ENCODE results near the gene NINJ2.
A peak's percentile ranks its signal among the peaks of the same experiment; 100 is the strongest.

Gene NINJ2

DNA sequence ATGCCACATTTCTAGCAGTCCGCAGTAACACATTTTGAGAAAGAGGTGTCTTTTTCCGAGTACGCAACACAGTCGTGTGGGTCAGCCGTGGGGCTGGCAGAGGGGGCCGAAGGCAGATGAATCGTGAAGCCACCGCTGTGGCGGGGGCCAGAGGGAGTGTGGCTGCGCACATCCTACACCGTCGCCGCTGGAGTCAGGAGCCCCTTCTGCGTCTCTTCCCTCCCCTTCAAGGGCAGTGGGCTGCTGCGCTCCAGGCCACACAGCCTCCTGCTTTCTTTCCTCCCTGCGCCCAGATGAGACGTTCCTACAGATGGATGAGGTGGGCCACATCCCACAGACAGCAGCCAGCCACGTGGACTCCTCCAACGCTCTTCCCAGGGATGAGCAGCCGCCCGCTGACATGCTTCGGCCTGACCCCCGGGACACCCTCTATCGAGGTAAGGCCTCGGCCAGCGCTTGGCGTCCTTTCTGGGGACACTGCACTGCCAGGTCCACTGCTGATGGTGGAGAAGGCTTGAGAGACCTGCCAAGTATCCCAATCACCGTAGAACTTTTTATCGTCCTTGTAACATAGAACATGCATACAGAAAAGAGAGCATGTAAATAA, 113.7 kb downstream of the NINJ2 start:
- no peak for DNase-seq (ENCODE audit: low read depth in 2 of 2)

DNA sequence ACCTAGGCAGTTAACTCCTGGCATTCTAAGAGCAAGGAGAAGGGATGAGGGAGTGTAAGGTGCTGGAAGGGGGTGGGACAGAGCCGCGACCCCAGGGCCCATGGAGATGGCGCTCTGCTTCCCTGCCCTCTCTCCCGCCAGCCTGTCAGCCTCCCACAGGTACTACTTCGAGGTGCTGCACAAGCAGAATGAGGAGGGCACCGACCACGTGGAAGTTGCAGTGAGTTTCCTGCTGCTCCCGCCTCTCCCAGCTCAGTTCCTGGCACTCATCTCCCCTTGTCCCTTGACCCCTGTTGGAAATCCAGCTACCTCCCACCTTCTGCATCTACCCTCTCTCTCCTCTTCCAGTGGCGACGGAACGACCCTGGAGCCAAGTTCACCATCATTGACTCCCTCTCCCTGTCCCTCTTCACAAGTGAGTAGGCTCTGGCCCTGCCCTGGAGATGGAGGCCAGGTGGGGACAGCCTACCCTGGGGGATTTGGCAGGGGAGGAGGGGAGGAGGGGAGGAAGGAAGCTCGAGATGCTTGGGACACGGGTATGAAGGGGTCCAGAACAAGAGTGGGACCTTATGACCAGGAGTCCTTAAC, 115.3 kb downstream of the NINJ2 start:
- no peak for DNase-seq (ENCODE audit: low read depth in 2 of 2)

DNA sequence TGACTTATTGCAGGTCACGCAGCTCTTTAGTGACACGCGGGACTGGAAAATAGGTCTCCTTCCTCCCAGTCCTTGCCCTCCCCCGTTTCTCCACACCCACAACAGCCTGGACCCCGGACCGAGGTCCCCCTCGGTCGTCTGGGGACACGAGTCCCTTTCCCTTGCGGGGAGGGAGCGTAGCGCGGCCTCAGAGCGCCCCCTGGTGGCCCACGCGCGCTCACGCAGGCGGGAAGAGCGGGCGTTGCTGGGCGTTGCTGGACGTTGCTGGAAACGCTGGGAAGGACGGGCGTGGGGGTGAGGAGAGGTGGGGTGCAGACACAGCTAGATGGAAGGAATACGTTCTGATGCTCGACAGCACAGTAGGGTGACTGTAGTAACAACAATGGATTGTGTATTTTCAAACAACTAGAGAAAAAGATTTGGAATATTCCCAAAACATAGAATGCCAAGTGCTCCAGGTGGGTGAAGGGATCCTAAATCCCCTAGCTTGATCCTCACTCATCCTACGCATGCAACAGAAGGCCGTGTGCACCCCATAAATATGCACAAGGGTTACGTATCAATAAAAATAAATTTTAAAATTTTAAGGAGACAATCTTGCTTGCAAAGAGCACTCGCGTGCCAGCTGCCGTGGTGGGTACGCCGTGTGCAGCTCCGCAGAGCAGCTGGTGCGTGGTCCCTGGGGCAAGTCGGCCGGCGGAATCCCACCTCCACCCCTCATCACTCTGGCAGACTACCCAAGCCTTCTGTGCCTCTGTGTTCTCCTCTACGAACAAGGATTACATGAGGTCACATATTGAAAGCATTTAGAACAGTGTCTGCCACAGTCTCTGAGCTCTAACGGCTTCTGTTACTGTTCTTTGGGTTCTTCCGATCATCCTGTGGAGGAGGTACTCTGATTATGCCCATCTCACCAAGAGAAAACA, 116.1 kb downstream of the NINJ2 start:
- DNase-seq (ENCODE audit: low read depth in 2 of 2): no peak

DNA sequence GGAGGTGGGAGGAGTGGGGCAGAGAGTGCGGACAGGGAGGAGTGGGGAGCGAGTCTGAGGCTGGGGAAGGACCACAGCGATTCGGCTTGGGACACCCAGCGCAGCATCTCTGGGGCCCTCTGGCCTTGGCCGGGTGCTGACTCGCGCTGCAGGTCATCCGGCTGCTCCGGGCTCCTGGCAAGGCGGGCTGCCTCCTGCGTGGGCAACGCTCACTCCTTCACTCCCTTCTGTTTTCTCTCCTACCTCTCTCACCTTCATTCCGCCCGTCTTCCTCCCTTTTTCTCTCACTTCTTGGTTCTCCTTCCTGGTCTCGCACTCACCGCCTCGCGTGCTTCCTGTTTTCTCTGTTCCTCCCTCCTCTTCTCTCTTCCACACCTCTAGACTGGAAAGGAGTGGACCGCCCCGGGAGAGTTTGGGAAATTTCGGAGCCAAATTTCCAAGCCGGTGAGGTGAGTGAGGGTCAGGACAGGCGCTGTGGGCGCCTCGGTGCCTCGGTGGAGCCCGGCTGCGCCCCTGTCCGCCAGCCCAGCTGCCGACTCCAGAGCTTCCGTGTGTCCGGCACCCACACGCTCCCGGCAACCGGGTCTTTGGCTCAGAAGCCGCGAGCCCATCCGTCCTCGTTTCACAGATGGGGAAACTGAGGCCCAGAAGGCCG, 116.9 kb downstream of the NINJ2 start:
- DNase-seq (ENCODE audit: low read depth in 2 of 2): no peak

DNA sequence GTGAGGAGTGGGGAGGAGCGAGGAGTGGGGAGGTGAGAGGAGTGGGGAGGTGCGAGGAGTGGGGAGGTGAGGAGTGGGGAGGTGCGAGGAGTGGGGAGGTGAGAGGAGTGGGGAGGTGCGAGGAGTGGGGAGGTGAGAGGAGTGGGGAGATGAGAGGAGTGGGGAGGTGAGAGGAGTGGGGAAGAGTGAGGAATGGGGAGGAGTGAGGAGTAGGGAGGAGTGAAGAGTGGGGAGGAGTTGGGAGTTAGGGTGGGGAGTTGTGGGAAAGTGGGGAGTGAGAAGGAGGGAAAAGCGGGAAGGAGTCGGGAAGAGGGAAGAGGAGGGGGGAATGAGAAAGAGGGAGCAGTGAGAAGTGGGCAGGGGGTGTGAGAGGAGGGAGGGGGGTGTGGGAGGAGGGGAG, 117.4 kb downstream of the NINJ2 start:
- no peak for DNase-seq (ENCODE audit: low read depth in 2 of 2)

DNA sequence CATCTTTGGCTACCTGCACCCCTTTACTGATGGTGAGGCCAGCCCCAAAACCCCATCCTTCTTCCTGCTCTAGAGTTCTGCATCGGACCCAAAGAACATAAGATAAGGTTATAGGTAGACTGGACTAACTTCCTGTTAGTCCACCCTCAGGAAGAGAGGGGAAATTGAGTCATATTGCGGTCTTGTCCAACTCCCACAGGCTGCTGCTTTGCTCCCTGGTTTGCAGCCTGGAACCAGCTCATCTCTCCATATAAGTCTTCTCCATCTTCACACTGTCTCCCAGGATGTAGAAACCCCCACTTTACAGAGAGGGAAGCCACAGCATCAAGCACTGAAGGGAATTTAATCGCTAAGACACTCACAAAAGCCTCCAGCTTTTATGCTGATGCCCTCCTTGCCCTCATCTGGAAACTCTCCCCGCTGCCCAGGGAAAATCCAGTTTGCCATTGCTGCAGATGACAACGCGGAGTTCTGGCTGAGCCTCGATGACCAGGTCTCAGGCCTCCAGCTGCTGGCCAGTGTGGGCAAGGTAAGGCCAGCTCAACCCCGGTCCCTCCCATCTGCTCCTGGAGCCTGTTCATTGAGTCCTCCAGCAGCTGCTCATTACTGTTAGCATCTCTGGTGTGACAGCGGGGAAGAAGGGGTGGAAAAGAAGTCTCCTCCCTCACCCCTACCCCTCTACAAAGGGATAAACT, 118.2 kb downstream of the NINJ2 start:
- no peak for DNase-seq (ENCODE audit: low read depth in 2 of 2)

DNA sequence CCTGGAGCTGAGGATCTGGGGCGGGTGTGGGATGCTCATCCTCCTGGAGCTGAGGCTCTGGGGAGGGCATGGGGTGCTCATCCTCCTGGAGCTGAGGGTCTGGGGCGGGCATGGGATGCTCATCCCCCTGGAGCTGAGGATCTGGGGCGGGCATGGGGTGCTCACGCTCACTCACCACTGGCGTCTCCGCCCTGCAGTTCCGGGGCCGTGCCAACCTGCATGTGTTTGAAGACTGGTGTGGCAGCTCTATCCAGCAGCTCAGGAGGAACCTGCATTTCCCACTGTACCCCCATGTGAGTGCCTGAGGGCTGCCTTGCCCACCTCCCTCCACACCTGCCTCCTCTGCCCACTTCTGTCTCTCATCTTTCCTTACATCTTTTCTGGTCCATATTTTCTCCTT, 119.1 kb downstream of the NINJ2 start:
- no peak for DNase-seq (ENCODE audit: low read depth in 2 of 2)

DNA sequence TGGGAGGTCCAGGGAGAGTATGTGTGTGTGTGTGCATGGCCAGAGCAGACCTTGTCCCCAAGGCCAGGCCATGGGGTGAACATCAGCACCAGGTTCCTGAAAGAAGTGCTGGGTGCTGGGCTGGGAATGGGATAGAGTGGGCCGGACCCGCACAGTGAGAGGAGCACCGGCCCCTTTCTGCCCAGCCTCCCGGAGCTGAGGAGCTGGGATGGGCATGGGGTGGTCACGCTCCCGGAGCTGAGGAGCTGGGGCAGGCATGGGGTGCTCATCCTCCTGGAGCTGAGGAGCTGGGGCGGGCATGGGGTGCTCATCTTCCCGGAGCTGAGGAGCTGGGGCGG, 120.2 kb downstream of the NINJ2 start:
- no peak for DNase-seq (ENCODE audit: low read depth in 2 of 2)

DNA sequence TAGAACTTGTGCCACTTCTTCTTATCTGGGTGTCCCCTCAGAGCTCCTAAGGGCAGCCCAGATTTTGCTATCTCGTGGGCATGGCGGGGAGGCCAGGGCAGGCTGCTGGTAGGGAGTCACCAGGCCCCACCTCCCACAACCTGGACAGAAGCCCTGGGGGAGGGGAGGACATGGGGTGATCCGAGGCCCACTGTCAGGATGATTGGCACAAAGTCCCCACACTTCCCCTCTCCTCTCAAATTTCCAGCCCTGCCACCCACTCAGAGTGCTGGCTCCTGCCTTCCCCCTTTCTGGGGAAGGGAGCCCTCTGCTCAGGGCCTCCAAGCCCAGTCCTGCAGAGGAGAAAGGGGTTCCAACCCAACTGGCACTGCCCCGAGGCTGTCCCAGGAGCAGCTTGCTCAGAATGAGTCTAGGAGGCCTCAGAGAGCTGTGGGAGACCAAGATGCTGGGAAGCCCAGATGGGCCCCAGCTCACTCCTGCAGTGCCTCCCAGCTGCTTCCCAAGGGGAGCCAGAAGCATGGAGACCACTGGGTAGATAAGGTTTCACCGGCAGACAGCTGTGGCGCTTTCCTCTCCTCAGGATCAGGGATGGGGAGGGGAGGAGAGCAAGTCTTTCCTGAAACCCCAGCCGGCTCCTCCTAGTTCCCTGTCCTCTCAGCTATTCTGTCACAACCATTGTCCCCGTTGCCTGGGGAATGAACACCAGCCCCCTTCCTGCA, 120.7 kb downstream of the NINJ2 start:
- DNase-seq (ENCODE audit: low read depth in 2 of 2): no peak

DNA sequence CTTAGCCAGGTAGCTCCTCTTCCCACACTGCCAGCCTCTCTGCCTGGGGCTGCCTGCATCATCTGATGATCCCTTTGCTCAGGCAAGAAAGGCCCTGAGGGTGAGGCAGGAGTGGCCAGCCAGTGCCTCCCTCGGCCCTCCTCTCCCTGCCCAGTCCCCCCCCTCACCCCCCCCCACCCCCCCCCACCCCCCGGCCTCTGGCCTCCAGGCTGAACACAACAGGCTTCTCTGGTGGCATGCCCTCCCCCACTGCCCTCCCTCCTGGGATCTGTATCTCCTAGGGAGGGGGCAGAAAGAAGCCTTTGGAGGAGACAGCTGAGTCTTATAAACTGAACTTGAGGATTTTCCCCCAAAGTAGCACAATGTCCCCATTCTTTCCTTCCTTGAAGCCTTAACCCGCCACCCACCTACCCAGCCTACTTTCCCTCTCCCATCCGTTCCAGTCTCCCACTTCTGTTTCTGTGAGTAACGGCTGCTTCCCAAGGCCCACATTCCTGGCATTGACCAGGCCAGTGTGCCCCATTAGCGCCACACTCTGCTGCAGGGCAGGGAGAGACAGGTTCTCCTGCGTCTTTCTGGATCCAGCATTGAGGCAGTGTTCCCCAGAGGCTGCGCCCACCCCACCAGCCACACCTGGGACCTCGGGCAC, 121.4 kb downstream of the NINJ2 start:
- DNase-seq (ENCODE audit: low read depth in 2 of 2): no peak

DNA sequence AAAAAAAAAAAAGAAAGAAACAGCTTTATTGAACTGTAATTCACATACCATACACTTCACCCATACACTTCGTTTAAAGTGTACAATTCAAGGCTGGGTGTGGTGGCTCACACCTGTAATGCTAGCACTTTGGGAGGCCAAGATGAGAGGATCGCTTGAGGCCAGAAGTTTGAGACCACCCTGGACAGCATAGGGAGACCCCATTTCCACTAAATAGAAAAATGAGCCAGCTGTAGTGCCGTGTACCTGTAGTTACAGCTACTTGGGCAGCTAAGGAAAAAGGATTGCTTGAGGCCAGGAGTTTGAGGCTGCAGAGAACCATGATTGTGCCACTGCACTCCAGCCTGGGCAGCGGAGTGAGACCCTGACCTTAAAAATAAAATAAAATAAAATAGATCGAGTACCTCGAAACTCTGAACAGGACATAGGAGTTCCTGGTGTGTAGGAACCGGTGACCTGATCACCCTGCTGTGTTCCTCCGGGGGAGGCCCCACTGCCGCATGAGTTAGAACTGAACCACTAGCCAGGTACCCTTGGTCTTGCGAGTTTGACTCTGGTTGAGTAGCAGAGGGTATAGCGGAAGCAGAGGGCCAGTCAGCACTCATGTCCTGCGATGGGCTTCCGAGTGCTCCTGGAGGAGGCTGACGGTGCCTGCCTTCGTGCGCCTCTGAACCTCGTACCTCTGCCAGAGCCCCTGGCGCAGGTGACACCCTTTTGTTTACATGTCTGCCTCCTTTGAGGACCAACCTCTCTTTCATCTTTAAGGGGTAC, 123.5 kb downstream of the NINJ2 start:
- DNase-seq (ENCODE audit: low read depth in 2 of 2): no peak

DNA sequence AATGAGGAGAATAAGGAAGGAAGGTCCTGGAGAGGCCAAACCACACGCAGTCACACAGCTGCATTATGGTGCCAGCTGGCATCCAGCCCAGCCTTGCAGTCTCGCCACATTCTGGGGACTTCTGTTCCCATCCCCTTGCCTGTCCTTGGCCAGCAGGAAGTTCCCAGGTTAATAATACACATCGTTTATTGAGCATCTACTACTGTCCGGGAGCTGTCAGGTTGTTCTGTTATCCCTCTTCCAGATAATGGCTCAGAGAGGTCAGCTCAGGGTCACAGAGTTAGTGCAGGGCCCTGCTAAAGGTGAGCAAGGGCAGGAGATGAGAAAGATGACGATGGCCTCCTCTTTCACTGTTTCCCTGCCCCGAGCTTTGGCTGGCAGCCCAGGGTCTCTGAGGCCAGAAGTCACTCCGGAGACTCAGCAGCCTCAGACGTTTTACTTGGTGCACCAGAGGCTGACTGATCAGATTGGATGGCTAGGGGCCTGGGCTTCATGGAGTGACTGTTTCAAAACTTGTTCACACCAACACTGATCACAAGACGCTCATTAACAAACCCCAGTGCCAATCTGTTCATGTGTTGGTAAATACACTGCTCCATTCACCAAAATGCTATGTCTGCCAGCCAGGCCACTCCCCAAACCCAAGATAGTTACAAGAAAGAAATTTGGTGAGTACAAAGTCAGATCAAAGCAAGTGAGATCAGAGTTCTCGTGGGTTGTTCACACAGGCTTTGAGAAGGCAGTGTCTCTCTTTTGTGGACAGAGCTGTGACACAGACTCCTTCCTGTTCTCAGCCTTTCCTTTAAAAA, 124.3 kb downstream of the NINJ2 start:
- DNase-seq (ENCODE audit: low read depth in 2 of 2): peak; percentile 12 to 13

DNA sequence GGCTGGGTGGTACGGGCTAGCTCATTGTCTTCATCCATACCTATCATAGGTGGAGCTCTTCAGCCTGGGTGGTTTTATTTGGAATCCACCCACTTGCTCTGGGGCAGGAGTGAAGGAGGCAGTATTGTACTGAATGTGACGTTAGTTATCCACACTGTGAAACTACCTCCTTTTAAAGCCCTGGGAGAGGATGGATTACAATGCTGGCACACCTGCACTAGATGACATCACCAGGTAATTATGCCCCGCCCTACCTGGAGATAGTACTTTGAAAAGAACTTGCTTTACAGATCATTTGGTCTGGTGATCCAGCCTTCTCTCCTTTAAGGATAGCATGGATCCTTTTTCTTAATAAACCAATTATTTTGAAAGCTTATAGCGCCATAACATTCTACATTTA, 125.5 kb downstream of the NINJ2 start:
- DNase-seq (ENCODE audit: low read depth in 2 of 2): no peak

DNA sequence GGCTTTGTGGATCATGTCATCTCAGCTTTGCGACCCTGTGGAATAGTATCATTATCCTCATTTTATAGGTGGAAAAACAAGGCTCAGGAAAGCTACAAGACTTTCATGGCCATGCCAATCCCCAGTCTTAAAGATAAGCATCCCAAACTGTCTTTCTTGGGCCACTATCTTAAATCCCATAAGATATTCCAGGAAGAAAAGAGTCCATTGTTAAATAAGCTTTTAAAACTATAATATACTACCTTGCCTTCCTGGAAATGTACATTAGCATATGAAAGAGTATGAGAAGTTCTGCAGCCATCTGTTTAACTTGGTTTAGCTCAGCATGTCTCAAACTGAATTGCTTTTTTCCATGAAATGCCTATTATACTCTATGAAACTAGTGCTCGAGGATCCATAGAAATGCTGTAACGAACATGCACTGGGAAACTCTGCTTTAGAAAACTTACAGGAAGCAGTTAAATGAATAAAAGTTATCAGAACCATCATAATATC, 126.4 kb downstream of the NINJ2 start:
- DNase-seq (ENCODE audit: low read depth in 2 of 2): no peak

DNA sequence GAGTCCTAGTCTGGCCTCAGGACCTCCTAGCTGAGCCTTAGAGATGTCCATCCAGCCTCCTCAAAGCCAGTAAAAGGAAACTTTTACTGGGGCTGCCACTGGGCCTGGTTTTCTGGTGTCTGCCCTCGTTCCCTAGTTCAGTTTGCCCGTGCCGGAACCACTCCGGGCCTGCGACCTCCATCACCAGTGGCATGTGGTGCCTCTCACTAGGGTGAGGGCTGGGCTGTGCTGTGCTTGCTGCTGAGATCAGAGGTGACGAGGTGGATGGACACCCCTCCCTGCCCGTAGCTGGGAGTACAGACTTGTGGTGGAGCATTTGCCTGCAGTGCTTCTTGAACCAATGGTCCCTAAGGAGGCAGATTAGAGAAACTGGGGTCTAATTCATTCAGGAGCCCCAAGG, 127.8 kb downstream of the NINJ2 start:
- no peak for DNase-seq (ENCODE audit: low read depth in 2 of 2)

DNA sequence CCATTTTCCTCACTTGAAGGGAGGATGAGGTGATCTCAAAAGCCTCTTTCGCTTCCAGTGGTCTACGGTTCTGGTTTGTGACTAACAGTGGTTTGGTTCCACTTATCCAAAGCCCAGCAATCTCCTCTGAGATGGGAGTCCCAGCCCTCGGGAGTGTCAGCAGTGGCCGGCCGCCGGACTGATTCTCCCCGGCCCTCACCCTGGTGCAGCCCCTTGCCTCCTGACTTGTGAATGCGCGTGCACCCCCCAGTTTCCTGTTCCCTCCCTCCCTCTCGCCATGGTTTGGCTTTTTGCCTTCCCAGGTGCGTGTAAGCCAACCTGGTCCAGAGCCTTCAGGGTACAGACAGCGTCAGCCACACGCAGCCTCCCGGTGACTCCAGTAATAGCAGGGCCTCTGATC, 129.0 kb downstream of the NINJ2 start:
- DNase-seq (ENCODE audit: low read depth in 2 of 2): no peak

DNA sequence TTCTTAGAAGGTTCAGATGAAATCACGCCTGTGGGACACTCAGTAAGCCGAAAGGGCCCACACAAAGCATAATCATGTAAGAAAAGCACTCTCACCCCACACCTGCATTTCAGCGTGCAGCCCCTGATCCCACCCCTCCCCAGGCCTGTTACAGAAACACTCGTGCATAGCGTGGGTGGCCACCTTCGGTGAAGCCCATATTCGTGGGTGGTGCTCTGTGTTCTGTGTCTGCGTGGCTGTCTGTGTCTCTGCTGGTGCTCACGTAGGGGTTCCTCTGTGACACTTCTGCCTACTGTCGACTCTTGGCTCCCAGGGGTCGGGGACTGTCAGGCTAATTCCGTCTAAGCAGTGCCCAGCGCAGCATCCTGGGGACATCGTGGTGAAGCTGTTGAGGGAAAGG, 129.5 kb downstream of the NINJ2 start:
- no peak for DNase-seq (ENCODE audit: low read depth in 2 of 2)

DNA sequence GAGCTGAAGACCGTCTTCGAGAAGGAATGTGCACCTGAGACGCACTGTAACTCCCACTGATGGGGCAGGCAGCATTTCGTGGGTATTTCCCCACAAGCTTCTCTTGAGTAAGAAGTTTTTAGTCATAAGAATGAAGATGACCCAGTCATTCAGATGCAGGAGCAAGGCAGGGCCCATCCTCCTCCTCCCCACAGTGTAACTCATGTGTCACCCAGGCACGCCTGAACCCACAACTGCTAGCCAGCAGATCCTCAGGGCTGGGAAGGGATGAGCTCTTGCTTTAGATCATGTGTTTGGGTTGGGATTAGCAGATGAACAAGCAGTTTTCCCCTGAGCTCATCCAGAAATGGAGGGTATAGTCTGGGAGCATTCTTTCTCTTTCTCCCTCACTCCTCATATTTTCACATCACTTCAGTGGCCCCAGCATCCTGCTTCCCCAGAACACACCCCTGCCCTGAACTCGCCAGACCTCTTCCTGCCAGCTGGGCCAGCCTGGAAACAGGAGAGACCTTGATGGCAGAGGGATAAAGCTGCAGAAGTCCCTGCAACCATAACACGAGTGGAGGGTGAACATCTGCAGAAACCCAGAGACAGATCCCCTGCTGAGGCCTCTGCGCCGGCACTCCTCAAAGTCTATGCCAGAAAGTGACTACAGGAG, 130.2 kb downstream of the NINJ2 start:
- DNase-seq (ENCODE audit: low read depth in 2 of 2): peak; percentile 71 to 74

Measured in fibroblast of skin of left quadriceps (primary cell).